ENCODE results near the gene IGFBP7. TPM values are rescaled to one million over a fixed set of nuclear protein-coding genes. Genes with fewer than 3 reads are reported as not detected.

Gene IGFBP7
- total RNA-seq, 1 donor from 2014 or later, result 0.23 TPM

Other genes with a start within 250 kb of the IGFBP7 start
- gene REST, start 202.5 kb downstream of the IGFBP7 start, total RNA-seq, result 43.9 and 47.3 TPM in 2 replicates
- gene NOA1, start 132.8 kb downstream of the IGFBP7 start, total RNA-seq, result 17.7 and 18.4 TPM in 2 replicates
- gene POLR2B, start 131.5 kb downstream of the IGFBP7 start, total RNA-seq, result 115 and 122 TPM in 2 replicates